ENCODE measurements around the gene DHDH. TPM values are rescaled to one million over a fixed set of nuclear protein-coding genes. Genes with fewer than 3 reads are reported as not detected.

Gene DHDH
- total and polyA plus RNA-seq, 5 donors from 2014 or later, result 0.68 to 2.4 (median 1.1) TPM; not detected in 1

- H3K4me3 ChIP-seq (ENCODE audit: low read depth, low read length), result no peak overlapping the region
- ATAC-seq (ENCODE audit: low read depth in 2 of 2) (no peak), DNase-seq (no peak)
- Mint-ChIP-seq H3K9me3 (no peaks in the 10 kb centered on the region), H3K4me1 (peaks cover 0 to 19% (median 5%) of the 10 kb centered on the region in 4 donors), H3K4me3 (no peak overlapping the region), H3K27ac (no peak overlapping the region), H3K36me3 (peaks cover 34% of the 10 kb centered on the region), H3K27me3 (no peaks in the 10 kb centered on the region)
- no peaks in the 10 kb centered on the region for H3K9me3 ChIP-seq (ENCODE audit: control insufficient read depth in 2 of 2, low read length in 2 of 2)
- H3K27me3 ChIP-seq (ENCODE audit: control insufficient read depth, insufficient read depth, low read length), result no peaks in the 10 kb centered on the region
- H3K4me1 ChIP-seq (ENCODE audit: control insufficient read depth, insufficient read depth, low read length, poor library complexity, severe bottlenecking), result no peaks in the 10 kb centered on the region
- no peak overlapping the region for H3K27ac ChIP-seq (ENCODE audit: insufficient read depth, low read length, poor library complexity, severe bottlenecking)
- peaks cover 12% of the 10 kb centered on the region for H3K36me3 ChIP-seq (ENCODE audit: control insufficient read depth, insufficient read depth, low read length)
These were observed 52.7 kb downstream of the DHDH start for GRCh38 chr19:48986211-48986610.

- Histone ChIP-seq H3K9me3 (ENCODE audit: control insufficient read depth in 2 of 2, low read length in 2 of 2) (no peaks in the 10 kb centered on the region), H3K27me3 (ENCODE audit: control insufficient read depth, insufficient read depth, low read length) (no peaks in the 10 kb centered on the region), H3K4me3 (ENCODE audit: low read depth, low read length) (no peak overlapping the region), H3K36me3 (ENCODE audit: control insufficient read depth, insufficient read depth, low read length) (peaks cover 12% of the 10 kb centered on the region), H3K4me1 (ENCODE audit: control insufficient read depth, insufficient read depth, low read length, poor library complexity, severe bottlenecking) (peaks cover 11% of the 10 kb centered on the region), H3K27ac (ENCODE audit: insufficient read depth, low read length, poor library complexity, severe bottlenecking) (no peak overlapping the region)
- peak overlapping the region in 1 of 4 donors; percentile 24 for H3K4me3 Mint-ChIP-seq
- ATAC-seq (ENCODE audit: low read depth in 2 of 2), result no peak
- H3K27me3 Mint-ChIP-seq, result no peaks in the 10 kb centered on the region
- H3K36me3 Mint-ChIP-seq, result peaks cover 25% of the 10 kb centered on the region
- DNase-seq, result no peak
- H3K27ac Mint-ChIP-seq, result peak overlapping the region in 1 of 3 donors; percentile 36
- peaks cover 1 to 26% (median 8%) of the 10 kb centered on the region in 4 donors for H3K4me1 Mint-ChIP-seq
- no peaks in the 10 kb centered on the region for H3K9me3 Mint-ChIP-seq
These were observed 53.8 kb downstream of the DHDH start for GRCh38 chr19:48987323-48987722.

- no peak for ATAC-seq (ENCODE audit: low read depth in 2 of 2)
- H3K4me1 Mint-ChIP-seq, result peaks cover 4 to 30% (median 15%) of the 10 kb centered on the region in 4 donors
- H3K4me3 ChIP-seq (ENCODE audit: low read depth, low read length), result no peak overlapping the region
- H3K27me3 Mint-ChIP-seq, result no peaks in the 10 kb centered on the region
- H3K27ac Mint-ChIP-seq, result peak overlapping the region in 1 of 3 donors; percentile 93
- H3K27me3 ChIP-seq (ENCODE audit: control insufficient read depth, insufficient read depth, low read length), result no peaks in the 10 kb centered on the region
- DNase-seq, result no peak
- peaks cover 18% of the 10 kb centered on the region for H3K4me1 ChIP-seq (ENCODE audit: control insufficient read depth, insufficient read depth, low read length, poor library complexity, severe bottlenecking)
- peaks cover 19% of the 10 kb centered on the region for H3K36me3 Mint-ChIP-seq
- H3K36me3 ChIP-seq (ENCODE audit: control insufficient read depth, insufficient read depth, low read length), result peaks cover 8% of the 10 kb centered on the region
- no peaks in the 10 kb centered on the region for H3K9me3 ChIP-seq (ENCODE audit: control insufficient read depth in 2 of 2, low read length in 2 of 2)
- H3K27ac ChIP-seq (ENCODE audit: insufficient read depth, low read length, poor library complexity, severe bottlenecking), result no peak overlapping the region
- no peaks in the 10 kb centered on the region for H3K9me3 Mint-ChIP-seq
- peak overlapping the region in 1 of 4 donors; percentile 43 for H3K4me3 Mint-ChIP-seq
These were observed 54.8 kb downstream of the DHDH start for GRCh38 chr19:48988286-48988685.

- Mint-ChIP-seq H3K4me3 (no peak overlapping the region), H3K27me3 (no peaks in the 10 kb centered on the region), H3K4me1 (peaks cover 4 to 36% (median 19%) of the 10 kb centered on the region in 4 donors), H3K9me3 (no peaks in the 10 kb centered on the region), H3K36me3 (peaks cover 17% of the 10 kb centered on the region), H3K27ac (no peak overlapping the region)
- Histone ChIP-seq H3K27ac (ENCODE audit: insufficient read depth, low read length, poor library complexity, severe bottlenecking) (no peak overlapping the region), H3K4me1 (ENCODE audit: control insufficient read depth, insufficient read depth, low read length, poor library complexity, severe bottlenecking) (peaks cover 19% of the 10 kb centered on the region), H3K27me3 (ENCODE audit: control insufficient read depth, insufficient read depth, low read length) (no peaks in the 10 kb centered on the region), H3K36me3 (ENCODE audit: control insufficient read depth, insufficient read depth, low read length) (peaks cover 4% of the 10 kb centered on the region), H3K9me3 (ENCODE audit: control insufficient read depth in 2 of 2, low read length in 2 of 2) (no peaks in the 10 kb centered on the region), H3K4me3 (ENCODE audit: low read depth, low read length) (no peak overlapping the region)
- no peak for ATAC-seq (ENCODE audit: low read depth in 2 of 2)
- DNase-seq, result no peak
These were observed 55.4 kb downstream of the DHDH start for GRCh38 chr19:48988860-48989259.

- Histone ChIP-seq H3K27me3 (ENCODE audit: control insufficient read depth, insufficient read depth, low read length) (no peaks in the 10 kb centered on the region), H3K9me3 (ENCODE audit: control insufficient read depth in 2 of 2, low read length in 2 of 2) (no peaks in the 10 kb centered on the region), H3K4me1 (ENCODE audit: control insufficient read depth, insufficient read depth, low read length, poor library complexity, severe bottlenecking) (peaks cover 29% of the 10 kb centered on the region), H3K36me3 (ENCODE audit: control insufficient read depth, insufficient read depth, low read length) (peaks cover 4% of the 10 kb centered on the region), H3K27ac (ENCODE audit: insufficient read depth, low read length, poor library complexity, severe bottlenecking) (no peak overlapping the region), H3K4me3 (ENCODE audit: low read depth, low read length) (no peak overlapping the region)
- peaks cover 4 to 44% (median 26%) of the 10 kb centered on the region in 4 donors for H3K4me1 Mint-ChIP-seq
- peak overlapping the region in 2 of 4 donors; percentile 29 to 43 for H3K4me3 Mint-ChIP-seq
- DNase-seq (no peak), ATAC-seq (ENCODE audit: low read depth in 2 of 2) (no peak)
- no peaks in the 10 kb centered on the region for H3K9me3 Mint-ChIP-seq
- H3K36me3 Mint-ChIP-seq, result peaks cover 17% of the 10 kb centered on the region
- peak overlapping the region in 1 of 3 donors; percentile 74 for H3K27ac Mint-ChIP-seq
- no peaks in the 10 kb centered on the region for H3K27me3 Mint-ChIP-seq
These were observed 56.3 kb downstream of the DHDH start for GRCh38 chr19:48989701-48990291.

- peaks cover 9 to 50% (median 30%) of the 10 kb centered on the region in 4 donors for H3K4me1 Mint-ChIP-seq
- peak overlapping the region in 3 of 4 donors; percentile 12 to 43 (median 27) for H3K4me3 Mint-ChIP-seq
- Histone ChIP-seq H3K27ac (ENCODE audit: insufficient read depth, low read length, poor library complexity, severe bottlenecking) (no peak overlapping the region), H3K27me3 (ENCODE audit: control insufficient read depth, insufficient read depth, low read length) (no peaks in the 10 kb centered on the region), H3K9me3 (ENCODE audit: control insufficient read depth in 2 of 2, low read length in 2 of 2) (no peaks in the 10 kb centered on the region), H3K4me1 (ENCODE audit: control insufficient read depth, insufficient read depth, low read length, poor library complexity, severe bottlenecking) (peaks cover 30% of the 10 kb centered on the region), H3K36me3 (ENCODE audit: control insufficient read depth, insufficient read depth, low read length) (peaks cover 4% of the 10 kb centered on the region), H3K4me3 (ENCODE audit: low read depth, low read length) (no peak overlapping the region)
- no peaks in the 10 kb centered on the region for H3K27me3 Mint-ChIP-seq
- ATAC-seq (ENCODE audit: low read depth in 2 of 2) (no peak), DNase-seq (no peak)
- peak overlapping the region in 2 of 3 donors; percentile 65 to 74 for H3K27ac Mint-ChIP-seq
- H3K36me3 Mint-ChIP-seq, result peaks cover 17% of the 10 kb centered on the region
- H3K9me3 Mint-ChIP-seq, result no peaks in the 10 kb centered on the region
These were observed 56.9 kb downstream of the DHDH start for GRCh38 chr19:48990400-48990799.

- no peak for DNase-seq
- Mint-ChIP-seq H3K27ac (peak overlapping the region in 2 of 3 donors; percentile 32 to 93), H3K9me3 (no peaks in the 10 kb centered on the region), H3K36me3 (peaks cover 17% of the 10 kb centered on the region), H3K4me3 (peak overlapping the region in 3 of 4 donors; percentile 19 to 54 (median 43)), H3K27me3 (no peaks in the 10 kb centered on the region), H3K4me1 (peaks cover 9 to 50% (median 30%) of the 10 kb centered on the region in 4 donors)
- Histone ChIP-seq H3K36me3 (ENCODE audit: control insufficient read depth, insufficient read depth, low read length) (peaks cover 4% of the 10 kb centered on the region), H3K27ac (ENCODE audit: insufficient read depth, low read length, poor library complexity, severe bottlenecking) (no peak overlapping the region), H3K27me3 (ENCODE audit: control insufficient read depth, insufficient read depth, low read length) (no peaks in the 10 kb centered on the region), H3K4me1 (ENCODE audit: control insufficient read depth, insufficient read depth, low read length, poor library complexity, severe bottlenecking) (peaks cover 30% of the 10 kb centered on the region), H3K9me3 (ENCODE audit: control insufficient read depth in 2 of 2, low read length in 2 of 2) (no peaks in the 10 kb centered on the region), H3K4me3 (ENCODE audit: low read depth, low read length) (no peak overlapping the region)
- ATAC-seq (ENCODE audit: low read depth in 2 of 2), result no peak
These were observed 57.6 kb downstream of the DHDH start for GRCh38 chr19:48991011-48991609.

All from CD4-positive, CD25-positive, alpha-beta regulatory T cell (primary cell).